Ovary (tissue), 9 donors: ENCODE results near the gene OVOL1. TPM values are rescaled to one million over a fixed set of nuclear protein-coding genes. Genes with fewer than 3 reads are reported as not detected.

Experiments
- DNase-seq, 5 donors: peaks; one replicate each; pipeline ENCODE4 v3.0.0-alpha.2; 2019 to 2020
- H3K27ac ChIP-seq, 2 donors: fragments of 200-600 bp; one replicate each; pipeline versions ENCODE4 v1.5.1 to v1.8.0; 2019 to 2022
- H3K27me3 ChIP-seq: fragments of 200-600 bp; one replicate; pipeline ENCODE4 v1.8.0; 2022
- H3K36me3 ChIP-seq: fragments of 200-600 bp; sonication (generic); one replicate; pipeline ENCODE4 v1.5.1; 2019
- H3K4me1 ChIP-seq: one replicate; pipeline ENCODE4 v1.8.1; 2013; ENCODE audit warnings: mild to moderate bottlenecking, moderate library complexity; ENCODE audit not compliant: insufficient read depth
- H3K4me3 ChIP-seq: fragments of 200-600 bp; sonication (generic); one replicate; pipeline ENCODE4 v1.5.1; 2017
- H3K9me3 ChIP-seq, 2 donors: fragments of 200-600 bp in 1 of 2; sonication (generic) in 1 of 2; one replicate each; pipeline versions ENCODE4 v1.5.1 to v1.8.1; 2013 to 2019; ENCODE audit warnings: mild to moderate bottlenecking in 1 of 2, moderate library complexity in 1 of 2
- CTCF ChIP-seq, 3 donors: fragments of 450-650 bp in 2 of 3; fragments of 200-600 bp in 1 of 3; IDR thresholded peaks; one replicate each; pipeline versions ENCODE4 v1.5.1 to v1.8.0; 2016 to 2022; ENCODE audit warnings: antibody characterized with exemption in 3 of 3, mild to moderate bottlenecking in 1 of 3
- EP300 ChIP-seq: sonication (generic); formaldehyde crosslinking; IDR thresholded peaks from one replicate; pipeline ENCODE4 v1.6.1; 2017; ENCODE audit warnings: antibody characterized with exemption
- POLR2A ChIP-seq: fragments of 450-650 bp; IDR thresholded peaks from one replicate; pipeline ENCODE4 v1.6.1; 2017; ENCODE audit warnings: antibody characterized with exemption, mild to moderate bottlenecking, moderate library complexity
- WGBS, 3 donors: extraction: QIAGEN DNeasy Blood & Tissue Kit in 1 of 3; methylation state at CpG; one replicate each; pipeline versions ENCODE4 v1.1.5 to v1.1.7; 2013 to 2017; 5-methylcytosine and 5-hydroxymethylcytosine counted together
- intact Hi-C, 4 donors: fragments of 100-400 bp; cut with DNase I; formaldehyde crosslinking; loops; one replicate each; pipeline versions ENCODE4 v1.11.0 to v1.15.1; 2022 to 2023
- polyA plus RNA-seq, 2 donors: library from polyadenylated mRNA; stranded (reverse); fragments of 200-250 nt in 1 of 2; fragments of 350-450 nt in 1 of 2; fragmentation: Illumina TruSeq in 1 of 2; extraction: RNeasy Lipid Tissue Mini Kit (QIAGEN cat#74804) in 1 of 2; gene quantifications; one replicate each; pipeline ENCODE4 v1.2.3, GENCODE V29; 2013 to 2014
- total RNA-seq, 7 donors: library from RNA; depleted of rRNA in 2 of 7; stranded (reverse); fragments of >200 nt in 2 of 7; fragmentation: NEBNext Ultra II Directional in 3 of 7; extraction: Animal tissue kit (Norgen Biotek cat#: 25700) in 3 of 7; gene quantifications; one replicate each; pipeline versions ENCODE4 v1.1.0 to v1.2.4, GENCODE V29; 2016 to 2023
- donor health status: DM: no; HTN: no; CAD: no; lungs with moderate emphysema.
- donor health status: DM: no; HTN: no; CAD: no.
- donor health status: Bipolar disorder and iron deficiency.
- donor health status: DM: yes; HTN: yes; CAD: no.
- donor health status: DM: no; HTN: no; CAD: no.
- donor health status: DM: yes; HTN: yes; CAD: no.

OVOL1 gene
- total and polyA plus RNA-seq, 9 donors, result 0.24 to 3.6 (median 0.31) TPM; not detected in 6

GRCh38 chr11:65771589-65772112 lies 15.2 kb upstream of the OVOL1 start:
- Histone ChIP-seq H3K9me3 (no peaks in the 10 kb centered on the region), H3K4me3 (no peak overlapping the region), H3K27ac (no peak overlapping the region), H3K27me3 (no peaks in the 10 kb centered on the region), H3K4me1 (no peaks in the 10 kb centered on the region), H3K36me3 (no peaks in the 10 kb centered on the region)
- intact Hi-C loops, result no loop called here
- DNase-seq, result no peak
- TF ChIP-seq EP300, result no peak
- TF ChIP-seq POLR2A, result no peak
- no peak for TF ChIP-seq CTCF (IDR thresholded peaks at IDR 0.05)
- 57 to 70% (median 66%) methylated on average over 6 of the region's 6 CpGs for WGBS, 3 donors

- Histone ChIP-seq H3K27me3 (no peaks in the 10 kb centered on the region), H3K27ac (no peak overlapping the region), H3K4me1 (no peaks in the 10 kb centered on the region), H3K9me3 (no peaks in the 10 kb centered on the region), H3K36me3 (no peaks in the 10 kb centered on the region), H3K4me3 (no peak overlapping the region)
- intact Hi-C loops, result no loop called here
- no peak for TF ChIP-seq POLR2A
- no peak for TF ChIP-seq CTCF (IDR thresholded peaks at IDR 0.05)
- TF ChIP-seq EP300, result no peak
- WGBS, 3 donors, result 28 to 44% (median 28%) methylated on average over 8 of the region's 8 CpGs
- DNase-seq, result no peak
Measured at GRCh38 chr11:65773784-65774411, 13.0 kb upstream of the OVOL1 start.

- H3K27ac ChIP-seq, result no peak overlapping the region
- H3K9me3 ChIP-seq, result no peaks in the 10 kb centered on the region
- H3K27me3 ChIP-seq, result no peaks in the 10 kb centered on the region
- TF ChIP-seq CTCF (IDR thresholded peaks at IDR 0.05), result no peak
- no peak for TF ChIP-seq EP300
- TF ChIP-seq POLR2A, result no peak
- WGBS, 3 donors, result 79 to 86% (median 85%) methylated on average over 9 of the region's 9 CpGs
- H3K4me3 ChIP-seq, result no peak overlapping the region
- peaks cover 5% of the 10 kb centered on the region for H3K4me1 ChIP-seq
- no peak for DNase-seq
- no peaks in the 10 kb centered on the region for H3K36me3 ChIP-seq
- intact Hi-C loops, result loop anchor here in 1 of 4 donors (5.0 kb wide), 1 partner anchor 38 kb away; no protein-coding TSS in a partner anchor
Measured at GRCh38 chr11:65774525-65775306, 12.1 kb upstream of the OVOL1 start.

GRCh38 chr11:65776196-65776595 lies 10.7 kb upstream of the OVOL1 start:
- H3K4me3 ChIP-seq, result no peak overlapping the region
- no peak for DNase-seq
- H3K27me3 ChIP-seq, result no peaks in the 10 kb centered on the region
- no peaks in the 10 kb centered on the region for H3K36me3 ChIP-seq
- no peaks in the 10 kb centered on the region for H3K9me3 ChIP-seq
- no peak overlapping the region for H3K27ac ChIP-seq
- TF ChIP-seq EP300 (no peak), POLR2A (no peak), CTCF (IDR thresholded peaks at IDR 0.05) (no peak)
- intact Hi-C loops, result loop anchor here in 1 of 4 donors (5.0 kb wide), 1 partner anchor 36 kb away; no protein-coding TSS in a partner anchor
- 81 to 86% (median 83%) methylated on average over 8 of the region's 8 CpGs for WGBS, 3 donors
- peaks cover 9% of the 10 kb centered on the region for H3K4me1 ChIP-seq
